Lung (tissue), 12 donors: Measurements from ENCODE around the gene CROCC. TPM values are rescaled to one million over a fixed set of nuclear protein-coding genes. Genes with fewer than 3 reads are reported as not detected.

Experiments
- ATAC-seq: fragments of 200-7000 bp; cut with Tn5 transposase; one replicate; pipeline ENCODE4 v1.9.1; 2020; ENCODE audit warnings: moderate number of reproducible peaks; ENCODE audit not compliant: insufficient read depth, low FRiP score
- DNase-seq, 3 donors: peaks; one replicate each; pipeline ENCODE4 v3.0.0-alpha.2; 2013 to 2017
- H3K27ac ChIP-seq, 2 donors: one replicate each; pipeline ENCODE4 v1.5.1; 2013; ENCODE audit warnings: mild to moderate bottlenecking in 2 of 2, moderate library complexity in 2 of 2, control low read depth in 1 of 2, inconsistent platforms in 1 of 2, low read depth in 1 of 2, low read length in 1 of 2
- H3K27me3 ChIP-seq, 3 donors: one replicate each; pipeline ENCODE4 v1.5.1; 2013; ENCODE audit warnings: low read length in 2 of 3; ENCODE audit not compliant: control insufficient read depth in 3 of 3, insufficient read depth in 3 of 3
- H3K36me3 ChIP-seq, 4 donors: one replicate each; pipeline ENCODE4 v1.5.1; 2013; ENCODE audit warnings: low read length in 4 of 4, mild to moderate bottlenecking in 1 of 4, moderate library complexity in 1 of 4; ENCODE audit not compliant: control insufficient read depth in 4 of 4, insufficient read depth in 4 of 4
- H3K4me1 ChIP-seq, 5 donors: one replicate each; pipeline ENCODE4 v1.5.1; 2013; ENCODE audit warnings: low read length in 5 of 5, mild to moderate bottlenecking in 2 of 5, moderate library complexity in 1 of 5; ENCODE audit not compliant: control insufficient read depth in 5 of 5, insufficient read depth in 5 of 5
- H3K4me3 ChIP-seq: one replicate; pipeline ENCODE4 v1.5.1; 2013; ENCODE audit warnings: mild to moderate bottlenecking, control low read depth, moderate library complexity
- H3K9ac ChIP-seq, 2 donors: one replicate each; pipeline ENCODE4 v1.5.1; 2013; ENCODE audit warnings: low read length in 2 of 2, control low read depth in 1 of 2; ENCODE audit not compliant: insufficient read depth in 1 of 2
- H3K9me3 ChIP-seq, 4 donors: one replicate each; pipeline ENCODE4 v1.5.1; 2013; ENCODE audit warnings: low read length in 3 of 4, mild to moderate bottlenecking in 1 of 4, moderate library complexity in 1 of 4; ENCODE audit not compliant: control insufficient read depth in 4 of 4, insufficient read depth in 3 of 4
- WGBS, 2 donors: extraction: QIAGEN DNeasy Blood & Tissue Kit; methylation state at CpG; one replicate each; pipeline ENCODE4 v1.1.7; 2013; 5-methylcytosine and 5-hydroxymethylcytosine counted together
- polyA plus RNA-seq, 2 donors: library from polyadenylated mRNA; stranded (reverse); fragments of 200-250 nt; gene quantifications; one replicate each; pipeline ENCODE4 v1.2.1, GENCODE V29; 2013
- total RNA-seq, 2 donors: library from RNA; depleted of rRNA in 1 of 2; stranded (reverse); fragments of >200 nt in 1 of 2; gene quantifications; one replicate each; pipeline ENCODE4 v1.2.1, GENCODE V29; 2014 to 2021
- TF ChIP-seq, protein P1 (sequence below): IDR thresholded peaks from 2 replicates; pipeline ENCODE4 v1.5.1; 2012; ENCODE audit warnings: mild to moderate bottlenecking; ENCODE audit errors: control extremely low read depth, extremely low read depth
- donor health status: control.
- donor health status: control.
- donor health status: Bipolar disorder and iron deficiency.
- donor health status: healthy.
- donor health status: DM: yes; HTN: yes; CAD: no.

CROCC gene
- total and polyA plus RNA-seq, 4 donors = 14.9 to 42.2 (median 28.5) TPM

DNA sequence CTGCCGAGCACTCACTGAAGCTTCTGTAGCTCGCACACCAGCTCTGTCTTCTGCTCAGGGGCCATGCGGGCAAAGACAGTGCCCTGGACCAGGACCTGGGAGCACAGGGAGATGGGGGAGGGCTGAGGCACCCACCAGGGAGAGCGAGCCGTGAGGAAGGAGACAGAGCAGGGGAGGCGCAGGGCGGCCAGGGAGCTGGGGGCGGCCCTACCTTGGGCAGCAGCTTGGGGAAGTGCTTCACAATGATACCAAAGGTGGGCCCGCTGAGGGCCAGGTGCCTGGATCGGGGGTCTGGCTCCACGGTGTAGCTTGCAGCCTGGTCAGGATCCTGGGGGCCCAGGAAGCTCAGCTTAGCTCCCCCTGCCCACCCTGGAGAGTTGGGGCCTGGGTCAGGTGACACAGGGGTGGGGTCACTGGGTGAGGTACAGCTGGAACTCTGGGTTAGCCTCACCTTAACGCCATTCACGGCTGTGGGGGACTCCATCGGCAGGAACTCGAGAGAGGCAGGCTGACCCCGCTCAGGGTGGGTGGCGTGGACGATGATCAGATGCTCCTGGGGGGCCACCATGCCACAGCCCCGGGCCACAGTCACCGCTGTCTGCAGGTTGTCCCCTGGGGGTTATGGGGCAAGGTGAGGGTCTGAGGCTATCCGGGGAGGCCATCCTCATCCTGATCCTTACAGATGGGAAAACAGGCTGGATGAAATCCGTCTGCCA, 68.1 kb downstream of the CROCC start:
- DNase-seq = no peak
- TF ChIP-seq, protein P1, sequence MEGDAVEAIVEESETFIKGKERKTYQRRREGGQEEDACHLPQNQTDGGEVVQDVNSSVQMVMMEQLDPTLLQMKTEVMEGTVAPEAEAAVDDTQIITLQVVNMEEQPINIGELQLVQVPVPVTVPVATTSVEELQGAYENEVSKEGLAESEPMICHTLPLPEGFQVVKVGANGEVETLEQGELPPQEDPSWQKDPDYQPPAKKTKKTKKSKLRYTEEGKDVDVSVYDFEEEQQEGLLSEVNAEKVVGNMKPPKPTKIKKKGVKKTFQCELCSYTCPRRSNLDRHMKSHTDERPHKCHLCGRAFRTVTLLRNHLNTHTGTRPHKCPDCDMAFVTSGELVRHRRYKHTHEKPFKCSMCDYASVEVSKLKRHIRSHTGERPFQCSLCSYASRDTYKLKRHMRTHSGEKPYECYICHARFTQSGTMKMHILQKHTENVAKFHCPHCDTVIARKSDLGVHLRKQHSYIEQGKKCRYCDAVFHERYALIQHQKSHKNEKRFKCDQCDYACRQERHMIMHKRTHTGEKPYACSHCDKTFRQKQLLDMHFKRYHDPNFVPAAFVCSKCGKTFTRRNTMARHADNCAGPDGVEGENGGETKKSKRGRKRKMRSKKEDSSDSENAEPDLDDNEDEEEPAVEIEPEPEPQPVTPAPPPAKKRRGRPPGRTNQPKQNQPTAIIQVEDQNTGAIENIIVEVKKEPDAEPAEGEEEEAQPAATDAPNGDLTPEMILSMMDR = no peak
- peaks cover 0 to 47% (median 9%) of the 10 kb centered on the region in 4 donors for H3K36me3 ChIP-seq

DNA sequence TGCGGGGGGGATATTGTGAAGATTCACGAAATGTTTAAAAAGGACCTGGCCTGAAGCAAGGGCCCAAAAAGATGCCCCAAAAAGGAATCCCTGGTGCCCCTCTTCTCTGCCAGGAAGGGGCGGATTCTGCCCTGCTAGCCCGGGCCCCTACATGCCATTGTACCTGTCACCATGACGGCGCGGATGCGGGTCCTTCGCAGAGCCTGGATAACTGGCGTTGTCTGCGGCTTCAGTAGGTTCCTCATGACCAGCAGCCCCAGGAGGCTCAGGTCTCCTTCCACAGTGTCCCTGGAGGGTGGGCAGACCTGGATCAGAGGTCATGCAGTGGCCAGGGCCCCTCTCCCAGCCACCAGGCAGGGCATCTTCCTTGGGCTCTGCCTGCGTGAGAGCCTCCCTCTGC, 69.8 kb downstream of the CROCC start:
- H3K4me1 ChIP-seq = no peaks in the 10 kb centered on the region
- H3K9ac ChIP-seq = no peak overlapping the region
- TF ChIP-seq, protein P1 = no peak
- WGBS, 2 donors = 98 to 99% methylated on average over 12 of the region's 12 CpGs
- H3K4me3 ChIP-seq = no peak overlapping the region
- H3K27ac ChIP-seq = no peak overlapping the region
- no peak for ATAC-seq
- H3K27me3 ChIP-seq = no peaks in the 10 kb centered on the region
- H3K9me3 ChIP-seq = no peaks in the 10 kb centered on the region
- peaks cover 0 to 50% (median 9%) of the 10 kb centered on the region in 4 donors for H3K36me3 ChIP-seq
- DNase-seq = no peak

More for the DNA sequence above, 68.1 kb downstream of the CROCC start:
- Histone ChIP-seq H3K9ac (no peak overlapping the region), H3K27ac (no peak overlapping the region), H3K4me3 (no peak overlapping the region), H3K4me1 (no peaks in the 10 kb centered on the region), H3K27me3 (no peaks in the 10 kb centered on the region), H3K9me3 (no peaks in the 10 kb centered on the region)
- no peak for ATAC-seq
- WGBS, 2 donors = 95 to 97% methylated on average over 22 of the region's 22 CpGs

GRCh38 chr1:16992102-16992501, 70.4 kb downstream of the CROCC start:
- Histone ChIP-seq H3K27ac (no peak overlapping the region), H3K27me3 (no peaks in the 10 kb centered on the region), H3K36me3 (peaks cover 0 to 50% (median 8%) of the 10 kb centered on the region in 4 donors), H3K9ac (no peak overlapping the region), H3K9me3 (no peaks in the 10 kb centered on the region), H3K4me3 (no peak overlapping the region), H3K4me1 (no peaks in the 10 kb centered on the region)
- DNase-seq = no peak
- TF ChIP-seq, protein P1 = no peak
- no peak for ATAC-seq
- 91 to 95% methylated on average over 12 of the region's 12 CpGs for WGBS, 2 donors
